Measurements from ENCODE around the gene CERS6.

DNA sequence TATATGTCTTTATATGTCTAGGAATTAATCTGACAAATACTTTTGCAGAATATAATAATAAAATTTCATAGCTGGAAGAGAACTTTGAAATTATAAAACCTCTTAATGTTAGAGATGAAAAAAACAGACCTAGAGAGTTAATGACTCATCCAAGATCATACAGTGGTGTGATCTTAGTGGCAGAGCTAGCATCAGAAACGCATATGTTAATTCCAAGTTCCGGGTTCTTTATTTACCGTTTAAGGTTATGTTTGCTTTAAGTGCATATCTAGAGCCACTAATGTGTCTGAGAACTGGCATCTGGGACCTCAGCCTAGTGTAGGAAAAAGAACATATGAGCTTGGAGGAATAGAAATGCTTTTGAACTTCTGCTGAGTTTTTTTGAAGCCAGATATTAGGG is 24.3 kb downstream of the CERS6 start:
- no peak for TF ChIP-seq POLR2A (IDR thresholded peaks at IDR 0.05)
- TF ChIP-seq, protein P1, sequence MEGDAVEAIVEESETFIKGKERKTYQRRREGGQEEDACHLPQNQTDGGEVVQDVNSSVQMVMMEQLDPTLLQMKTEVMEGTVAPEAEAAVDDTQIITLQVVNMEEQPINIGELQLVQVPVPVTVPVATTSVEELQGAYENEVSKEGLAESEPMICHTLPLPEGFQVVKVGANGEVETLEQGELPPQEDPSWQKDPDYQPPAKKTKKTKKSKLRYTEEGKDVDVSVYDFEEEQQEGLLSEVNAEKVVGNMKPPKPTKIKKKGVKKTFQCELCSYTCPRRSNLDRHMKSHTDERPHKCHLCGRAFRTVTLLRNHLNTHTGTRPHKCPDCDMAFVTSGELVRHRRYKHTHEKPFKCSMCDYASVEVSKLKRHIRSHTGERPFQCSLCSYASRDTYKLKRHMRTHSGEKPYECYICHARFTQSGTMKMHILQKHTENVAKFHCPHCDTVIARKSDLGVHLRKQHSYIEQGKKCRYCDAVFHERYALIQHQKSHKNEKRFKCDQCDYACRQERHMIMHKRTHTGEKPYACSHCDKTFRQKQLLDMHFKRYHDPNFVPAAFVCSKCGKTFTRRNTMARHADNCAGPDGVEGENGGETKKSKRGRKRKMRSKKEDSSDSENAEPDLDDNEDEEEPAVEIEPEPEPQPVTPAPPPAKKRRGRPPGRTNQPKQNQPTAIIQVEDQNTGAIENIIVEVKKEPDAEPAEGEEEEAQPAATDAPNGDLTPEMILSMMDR (IDR thresholded peaks at IDR 0.05) = no peak

Data from breast epithelium (tissue), 3 donors.